Panc1 (cell line): ENCODE results near the gene CAD.

ENCODE experiments used
- CTCF ChIP-seq: fragments of 450-650 bp; IDR thresholded peaks from 2 replicates; pipeline ENCODE4 v1.5.1; 2017; ENCODE audit warnings: mild to moderate bottlenecking
- POLR2AphosphoS5 ChIP-seq: IDR thresholded peaks from 2 replicates; pipeline ENCODE4 v1.6.1; 2012; ENCODE audit warnings: mild to moderate bottlenecking, low read depth, low read length, moderate library complexity
- REST ChIP-seq, 2 experiments: IDR thresholded peaks; 2 replicates each; pipeline ENCODE4 v1.6.1; 2011 to 2012; ENCODE audit warnings: low read depth in 2 of 2, control low read depth in 1 of 2, low read length in 1 of 2, mild to moderate bottlenecking in 1 of 2, moderate library complexity in 1 of 2; ENCODE audit not compliant: insufficient read depth in 1 of 2

- TF ChIP-seq POLR2AphosphoS5 (no peak), CTCF (no peak), REST (IDR thresholded peaks at IDR 0.05; ENCODE audit: insufficient read depth in 1 of 2, low read depth in 2 of 2, low read length in 1 of 2) (no peak)
Observed at GRCh38 chr2:27222407-27222806, 5.2 kb downstream of the CAD start.
